ENCODE measurements around the gene BRME1.
"Not testable (repeated sequence)": the region's sequence is repeated elsewhere in the genome, so short reads cannot be mapped to it uniquely, and the experiment has no call there.

BRME1 gene

DNA sequence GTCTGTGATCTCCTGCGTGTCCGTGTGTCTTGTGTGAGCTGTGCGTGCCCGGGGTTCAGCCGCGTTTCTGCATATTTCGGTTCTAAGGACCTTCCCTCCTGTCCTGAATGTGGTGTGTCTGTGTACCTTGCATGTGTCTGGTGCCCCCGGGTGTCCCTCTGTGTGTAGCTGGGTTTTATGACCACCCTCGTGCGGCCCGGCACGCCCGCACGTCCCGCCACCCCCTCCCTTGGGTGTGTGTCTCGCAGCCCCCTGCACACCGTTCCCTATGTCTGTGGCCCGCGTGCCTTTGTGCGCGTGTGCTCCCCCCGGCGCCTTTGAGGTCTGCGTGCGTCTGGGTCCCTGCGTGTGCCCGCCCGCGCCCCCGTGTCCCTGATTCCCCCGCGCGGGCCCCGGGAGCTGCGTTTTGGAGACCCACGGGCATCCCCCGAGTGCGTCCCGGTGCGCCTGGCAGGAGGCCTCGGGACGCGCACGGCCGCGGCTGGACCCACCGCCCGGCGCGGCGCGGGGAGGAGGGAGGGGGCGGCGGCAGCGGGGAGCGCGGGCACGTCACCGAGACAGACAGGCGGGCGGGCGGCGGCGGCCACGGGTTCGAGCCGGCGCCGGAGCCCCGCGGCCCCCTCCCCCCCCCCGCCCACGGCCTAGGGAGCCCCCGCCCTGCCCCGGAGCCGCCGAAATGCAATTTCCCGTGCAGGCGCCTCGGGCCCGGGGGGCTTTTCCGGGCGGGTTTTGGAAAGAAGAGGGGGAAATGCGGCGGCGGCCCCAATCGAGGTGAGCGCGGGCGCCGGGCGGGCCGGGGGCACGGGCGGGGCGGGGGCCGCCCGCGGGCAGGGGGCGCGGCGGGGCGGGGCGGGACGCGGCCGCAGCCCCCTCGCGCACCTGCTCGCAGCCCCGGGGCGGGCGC lies 41.0 kb downstream of the BRME1 start:
- peak; percentile 29 for DNase-seq

DNA sequence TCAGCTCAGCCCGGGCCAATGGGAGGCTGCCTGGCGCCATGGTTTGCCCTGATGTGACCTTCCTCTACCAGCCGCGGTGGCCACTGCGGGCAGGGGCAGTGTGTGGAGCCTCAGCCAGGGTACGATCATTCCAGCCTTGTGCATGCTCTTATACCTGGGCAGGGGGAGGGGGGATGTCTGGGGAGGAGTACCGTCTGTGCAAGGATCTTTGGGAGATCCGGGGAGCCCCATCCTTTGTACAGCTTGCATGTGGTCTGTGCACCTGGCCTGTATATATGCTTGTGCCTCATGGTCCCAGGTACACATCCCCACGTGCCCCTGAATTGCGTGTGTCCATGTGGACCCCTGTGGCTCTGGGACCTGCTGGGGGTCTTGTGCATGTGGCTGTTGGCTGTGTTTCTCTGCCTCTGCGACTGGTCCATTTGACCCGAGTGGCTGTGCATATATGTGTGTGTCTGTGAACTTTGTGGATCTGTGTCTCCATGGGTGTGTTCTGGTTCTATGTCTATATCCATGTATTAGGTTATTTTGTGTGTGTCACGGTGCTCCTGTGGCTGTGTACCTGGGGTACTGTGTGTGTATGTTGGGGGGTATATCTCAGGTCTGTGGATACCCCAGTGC lies 41.8 kb downstream of the BRME1 start:
- DNase-seq = peak; percentile 34

DNA sequence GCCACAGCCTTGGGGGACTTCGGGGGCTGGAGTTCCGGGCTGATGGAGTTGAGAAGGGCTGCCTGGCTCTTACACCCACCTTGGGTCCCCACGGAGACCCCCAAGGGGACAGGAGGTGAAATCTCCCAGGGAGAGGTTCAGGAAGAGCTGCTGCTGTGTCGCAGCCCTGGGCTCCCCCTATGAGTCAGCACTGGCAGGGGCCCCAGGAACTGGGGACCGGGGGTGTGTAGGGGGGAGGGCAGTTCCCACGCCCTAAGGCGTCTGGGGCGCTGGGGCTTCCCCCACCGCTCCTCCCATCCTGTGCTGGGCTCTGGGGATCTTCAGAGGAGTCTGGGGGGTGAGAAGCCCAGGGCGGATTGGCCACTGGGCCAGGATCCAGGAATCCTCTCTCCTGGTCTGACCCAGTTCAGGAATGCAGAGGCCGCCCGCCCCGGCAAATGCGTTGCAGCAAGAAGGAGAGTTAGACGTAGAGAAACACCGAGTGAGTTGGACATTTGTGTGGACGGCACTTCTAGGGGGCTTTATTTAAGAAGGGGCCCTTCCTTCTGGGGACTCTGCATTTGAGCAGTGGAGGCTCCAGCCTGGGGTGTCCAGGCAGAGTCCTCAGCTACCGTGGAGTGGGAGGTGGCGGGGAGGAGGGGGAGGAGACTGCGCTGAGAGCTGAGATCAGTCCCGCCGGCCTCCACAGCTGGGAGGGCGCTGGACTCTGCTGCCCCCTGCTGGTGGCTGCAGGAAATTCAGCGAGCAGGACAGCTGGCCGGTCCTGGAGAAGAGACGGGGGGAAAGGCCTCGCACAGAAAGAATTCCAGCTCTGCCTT lies 44.0 kb downstream of the BRME1 start:
- peak; percentile 97 for DNase-seq

DNA sequence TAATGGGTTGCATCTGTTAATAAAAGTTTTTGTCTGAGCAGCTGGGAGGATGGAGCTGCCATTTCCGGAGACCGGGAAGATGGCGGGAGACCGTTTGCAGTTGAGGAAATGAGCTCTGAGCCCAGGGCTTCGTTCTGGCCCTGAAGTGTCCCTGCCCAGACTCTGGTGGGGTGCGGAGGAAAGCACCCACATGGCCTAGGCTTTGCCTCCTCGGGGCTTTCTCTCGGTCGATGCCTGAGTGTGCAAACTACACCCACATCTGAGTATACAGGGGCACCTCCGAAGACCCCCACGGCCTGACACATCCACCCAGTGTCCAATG lies 44.6 kb downstream of the BRME1 start:
- DNase-seq = peak; percentile 51

DNA sequence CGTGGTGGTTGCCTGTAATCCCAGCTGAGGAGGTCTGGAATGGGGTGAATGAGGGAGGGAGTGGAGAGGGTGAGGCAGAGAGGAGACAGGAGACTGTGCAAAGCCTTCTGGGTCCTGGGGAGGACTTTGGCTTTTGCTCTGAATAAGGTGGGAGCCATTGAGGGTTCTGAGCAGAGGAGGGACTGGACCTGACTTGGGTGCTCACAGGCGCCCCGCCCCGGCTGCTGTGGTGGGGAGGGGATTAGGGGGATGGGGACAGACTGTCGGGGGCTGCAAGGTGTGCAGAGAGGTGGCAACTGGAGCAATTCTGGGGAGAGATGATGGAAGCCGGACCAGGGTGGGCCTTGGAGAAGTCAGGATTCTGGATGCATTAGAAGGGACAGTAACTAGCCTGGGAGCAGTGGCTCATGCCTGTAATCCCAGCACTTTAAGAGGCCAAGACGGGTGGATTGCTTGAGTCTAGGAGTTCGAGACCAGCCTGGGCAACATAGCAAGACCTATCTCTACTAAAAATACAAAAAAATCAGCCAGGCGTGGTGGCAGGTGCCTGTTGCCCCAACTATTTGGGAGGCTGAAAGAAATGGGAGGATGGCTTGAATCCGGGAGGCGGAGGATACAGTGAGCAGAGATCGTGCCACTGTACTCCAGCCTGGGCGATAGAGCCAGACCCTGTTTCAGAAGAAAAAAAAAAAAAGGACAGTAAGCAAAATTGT lies 45.1 kb downstream of the BRME1 start:
- peak; percentile 24 for DNase-seq

DNA sequence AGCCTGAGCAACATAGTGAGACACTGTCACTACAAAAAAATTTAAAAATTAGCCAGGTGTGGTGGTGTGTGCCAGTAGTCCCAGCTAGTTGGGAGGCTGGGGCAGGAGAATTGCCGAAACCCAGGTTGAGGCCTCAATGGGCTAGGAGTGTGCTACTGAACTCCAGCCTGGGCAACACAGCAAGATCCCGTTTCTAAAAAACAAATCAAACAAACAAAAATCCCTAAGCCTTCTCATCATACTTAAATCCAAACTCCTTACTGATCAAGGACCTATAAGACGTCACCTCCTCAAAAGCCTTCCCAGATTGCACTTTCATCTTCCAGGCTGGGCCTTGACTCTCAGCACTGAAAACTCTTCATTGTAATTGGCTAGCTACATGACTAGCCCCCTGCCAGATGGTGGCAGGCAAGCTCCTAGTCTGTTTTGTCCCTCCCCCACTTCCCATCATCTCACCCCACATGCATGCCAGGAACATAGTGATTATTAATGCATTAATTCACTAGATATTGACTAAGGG lies 46.5 kb downstream of the BRME1 start:
- peak; percentile 21 for DNase-seq

DNA sequence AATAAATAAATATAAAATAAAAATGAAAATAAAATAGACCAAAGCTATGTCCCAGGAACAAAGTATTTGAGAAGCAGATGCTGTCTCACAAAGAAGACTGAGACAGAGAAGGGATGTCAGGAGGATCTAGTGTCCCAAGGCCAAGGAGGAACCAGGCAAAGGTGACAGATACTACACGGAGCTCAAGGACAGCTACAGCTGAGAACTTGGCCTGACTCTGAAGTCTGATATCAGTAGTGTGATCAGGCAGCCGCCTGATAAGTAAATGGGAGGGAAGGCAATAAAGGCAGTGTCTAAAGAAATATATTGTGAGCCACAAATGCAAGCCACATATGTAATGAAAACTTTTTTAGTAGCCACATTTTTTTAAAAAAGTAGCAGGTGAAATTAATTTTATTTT lies 49.4 kb downstream of the BRME1 start:
- no peak for DNase-seq

DNA sequence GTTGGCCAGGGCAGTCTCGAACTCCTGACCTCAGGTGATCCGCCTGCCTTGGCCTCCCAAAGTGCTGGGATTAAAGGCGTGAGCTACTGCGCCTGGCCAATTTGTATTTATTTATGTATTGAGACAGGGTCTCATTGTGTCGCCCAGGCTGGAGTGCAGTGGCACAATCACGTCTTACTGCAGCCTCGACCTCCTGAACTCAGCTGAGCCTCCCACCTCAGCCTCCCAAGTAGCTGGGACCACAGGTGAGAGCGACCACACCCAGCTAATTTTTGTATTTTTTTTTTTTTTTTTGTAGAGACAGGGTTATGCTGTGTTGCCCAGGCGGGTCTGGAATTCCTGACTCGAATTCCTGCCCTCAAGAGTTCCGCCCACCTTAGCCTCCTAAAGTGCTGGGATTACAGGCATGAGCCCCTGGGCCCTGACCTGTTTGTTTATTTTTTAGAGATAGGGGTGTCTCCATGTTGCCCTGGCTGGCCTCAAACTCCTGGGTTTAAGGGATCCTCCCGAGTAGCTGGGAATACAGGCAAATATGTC lies 53.7 kb downstream of the BRME1 start:
- DNase-seq = not testable (repeated sequence)

DNA sequence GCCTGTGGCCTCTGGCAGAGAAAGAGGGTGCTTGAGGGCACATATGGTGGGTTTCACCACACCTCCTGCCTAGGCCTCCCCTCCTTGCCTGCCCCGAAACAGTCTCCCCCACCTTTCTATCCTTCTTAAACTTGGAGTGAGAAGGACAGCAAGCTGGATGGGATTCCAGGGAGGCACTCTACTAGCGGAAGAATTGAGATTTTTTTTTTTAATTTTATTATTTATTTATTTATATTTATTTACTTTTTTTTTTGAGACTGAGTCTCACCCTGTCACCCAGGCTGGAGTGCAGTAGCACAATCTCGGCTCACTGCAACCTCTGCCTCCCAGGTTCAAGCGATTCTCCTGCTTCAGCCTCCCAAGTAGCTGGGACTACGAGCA lies 54.2 kb downstream of the BRME1 start:
- DNase-seq = not testable (repeated sequence)

DNA sequence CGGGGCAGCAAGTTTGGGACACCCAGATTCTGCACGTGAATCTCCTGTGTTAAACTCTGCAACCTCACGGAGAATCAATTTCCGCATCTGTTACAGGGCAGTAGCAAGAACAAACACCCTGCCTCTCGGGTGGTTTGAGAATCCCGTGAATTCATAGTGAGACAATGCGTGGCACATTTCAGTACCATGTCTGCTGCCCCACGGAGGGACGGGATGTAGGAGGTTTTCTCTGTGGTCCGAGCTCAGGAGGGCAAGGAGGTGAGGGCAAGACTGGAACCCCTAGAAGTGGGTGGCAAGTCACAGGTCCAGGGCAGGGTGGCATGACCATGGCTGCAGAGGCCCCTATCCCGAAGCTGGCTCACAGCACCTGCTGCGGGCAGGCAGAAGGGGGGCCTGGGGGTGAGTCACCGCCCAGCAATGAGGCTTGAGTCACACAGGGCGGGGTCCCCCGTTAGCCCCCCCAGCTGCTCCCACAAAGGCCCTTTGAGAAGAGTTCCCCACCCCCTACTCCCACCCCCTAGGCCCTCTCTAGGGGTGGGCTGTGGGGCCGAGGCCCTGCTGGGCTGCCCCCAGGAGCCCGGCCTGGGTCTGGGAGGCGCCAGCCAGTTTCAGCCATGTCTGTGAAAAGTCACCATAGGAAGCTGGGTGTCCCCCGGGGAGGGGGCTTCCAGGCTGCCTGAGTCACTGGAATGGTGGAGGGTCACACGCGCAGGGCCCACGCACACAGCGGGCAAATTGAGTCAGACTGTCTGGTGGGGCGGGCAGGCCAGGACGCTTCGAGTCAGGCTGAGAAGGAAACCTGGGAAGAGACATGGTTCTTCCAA lies 54.8 kb downstream of the BRME1 start:
- DNase-seq = peak; percentile 93

DNA sequence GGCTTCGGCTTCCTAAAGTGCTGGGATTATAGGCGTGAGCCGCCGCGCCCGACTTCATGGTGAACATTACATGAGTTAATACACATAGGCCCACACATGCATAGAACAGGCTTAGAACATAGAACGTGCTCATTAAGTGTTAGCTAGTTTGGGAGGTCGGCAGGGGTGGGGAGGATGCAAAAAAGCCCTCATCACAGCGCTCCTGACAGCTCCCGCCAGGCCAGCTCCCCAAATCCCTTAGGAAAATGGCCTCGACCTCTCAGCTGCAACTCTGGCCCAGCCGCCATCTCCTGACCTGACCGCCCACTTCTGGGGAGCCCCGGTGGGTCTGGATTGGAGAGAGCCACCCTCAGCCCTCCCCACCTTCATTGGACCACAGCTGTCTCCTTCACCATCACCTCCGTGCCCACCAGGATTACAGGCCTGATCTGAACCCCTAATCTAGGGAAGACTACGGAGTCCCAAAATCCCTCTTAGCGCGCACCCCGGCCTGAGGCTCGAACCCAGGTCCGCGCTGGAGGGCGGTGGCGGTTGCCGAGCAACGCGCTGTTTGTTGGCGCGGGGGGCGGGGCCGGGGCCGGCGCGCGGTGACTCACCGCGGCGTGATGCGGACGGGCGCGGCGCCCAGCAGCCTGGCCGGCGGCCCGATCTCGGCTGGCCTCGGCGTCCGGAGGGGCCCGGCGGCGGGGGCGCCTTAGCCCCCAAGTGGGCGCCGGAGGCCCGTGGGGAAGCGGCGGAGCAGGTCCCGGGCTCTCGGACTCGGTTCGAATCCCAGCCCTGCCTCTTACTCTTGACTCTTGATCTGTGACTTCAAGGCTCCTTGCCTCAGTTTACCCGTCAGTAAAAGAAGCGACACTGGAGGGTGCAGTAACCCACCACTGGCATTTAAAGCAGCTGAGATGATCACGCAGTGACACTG lies 55.7 kb downstream of the BRME1 start:
- DNase-seq = peak; percentile 91

DNA sequence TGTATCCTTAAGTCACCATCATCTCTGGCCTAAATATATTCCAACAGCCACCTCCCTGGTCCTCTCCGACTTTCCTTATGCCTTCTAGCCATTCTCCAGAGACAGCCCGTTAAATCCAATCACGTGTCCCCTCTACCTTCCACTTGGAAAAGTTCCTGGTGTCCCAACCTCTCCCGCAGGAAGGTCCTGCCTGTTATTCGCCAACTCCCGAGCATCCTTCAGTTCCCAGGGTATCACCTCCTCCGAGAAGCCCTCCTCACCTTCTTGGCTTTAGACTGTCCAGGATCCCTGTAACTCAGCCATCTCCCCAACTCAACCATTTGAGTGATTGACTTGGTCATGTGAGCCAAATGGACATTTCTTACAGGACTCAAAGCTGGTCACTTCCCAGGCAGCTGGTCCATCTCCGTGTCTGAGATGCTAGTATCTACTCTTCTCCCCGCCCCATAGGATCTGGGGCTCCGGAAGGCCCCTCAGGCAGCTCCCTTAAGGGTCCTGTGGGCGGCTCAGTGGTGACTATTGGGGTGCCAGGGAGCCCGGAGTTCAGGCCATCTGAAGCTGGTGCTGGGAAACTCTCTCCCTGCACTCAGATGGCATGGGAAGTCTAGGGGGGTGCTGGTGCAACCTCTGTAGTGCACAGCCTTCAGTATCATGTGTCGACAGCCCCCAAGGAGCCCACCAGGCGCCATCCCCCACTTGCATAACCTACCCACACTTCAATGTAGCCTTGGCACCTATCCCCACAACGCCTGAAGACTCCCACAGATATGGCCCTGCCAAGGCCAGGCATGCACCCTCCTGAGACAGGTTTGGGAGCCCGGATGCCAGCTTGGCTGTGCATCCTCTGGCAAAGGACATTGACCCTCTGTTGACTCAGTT lies 56.9 kb downstream of the BRME1 start:
- peak; percentile 41 for DNase-seq

DNA sequence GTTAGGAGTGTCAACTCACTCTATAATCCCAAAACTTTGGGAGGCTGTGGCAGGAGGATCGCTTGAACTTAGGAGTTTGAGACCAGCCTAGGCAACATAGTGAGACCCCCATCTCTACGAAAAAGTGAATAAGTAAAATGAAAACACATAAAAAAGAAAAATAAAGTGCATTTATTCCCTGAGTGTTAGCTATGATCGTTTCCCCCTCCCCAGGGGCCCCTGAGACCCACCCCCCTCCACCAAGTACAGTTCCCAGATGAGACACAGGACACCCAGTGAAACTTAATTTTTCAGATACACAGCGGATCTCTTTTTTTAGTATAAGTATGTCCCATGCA lies 57.6 kb downstream of the BRME1 start:
- no peak for DNase-seq

DNA sequence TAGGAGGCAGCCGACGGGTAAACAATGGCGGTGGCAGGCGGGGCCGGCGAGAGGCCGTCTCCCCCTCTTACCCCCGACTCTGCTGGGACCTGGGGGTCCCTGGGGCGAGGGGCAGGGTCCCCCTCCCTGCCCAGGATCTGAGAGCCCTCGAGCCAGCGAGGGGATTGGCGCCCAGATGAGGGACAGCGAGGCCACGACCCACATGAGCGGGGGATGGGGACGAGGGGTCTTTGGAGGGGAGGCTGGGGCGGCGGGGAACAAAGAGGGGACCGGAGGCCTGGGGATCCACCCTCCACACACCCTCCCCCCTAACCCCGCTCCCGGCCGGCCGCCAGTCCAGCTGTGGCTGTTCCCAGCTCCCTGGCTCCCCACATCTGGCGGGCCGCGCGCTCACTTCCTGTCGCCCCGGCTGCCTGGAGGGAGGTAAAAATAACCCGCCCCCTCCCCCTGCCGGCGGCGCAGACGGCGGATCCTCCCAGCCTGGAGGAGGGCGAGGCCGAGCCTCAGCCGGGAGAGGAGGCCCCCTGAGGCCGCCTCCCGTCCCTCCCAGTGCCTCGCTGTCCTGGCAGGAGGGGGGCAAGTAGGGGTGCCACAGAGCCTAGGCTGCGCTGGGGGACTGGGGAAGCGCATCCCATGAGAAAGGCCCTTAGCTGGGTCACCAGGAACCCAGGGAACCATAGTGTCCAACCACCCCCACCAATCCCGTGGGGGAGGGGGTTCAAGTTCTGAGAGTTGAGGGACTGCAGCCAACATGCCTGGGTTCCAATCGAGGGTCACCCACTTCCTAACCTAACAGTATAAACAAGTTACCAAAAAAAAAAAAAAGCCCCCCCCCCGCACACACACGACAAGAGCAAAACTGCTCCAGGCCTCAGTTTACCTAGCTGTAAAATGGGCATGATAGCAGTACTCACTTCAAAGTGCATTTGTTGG lies 58.2 kb downstream of the BRME1 start:
- DNase-seq = peak; percentile 98

DNA sequence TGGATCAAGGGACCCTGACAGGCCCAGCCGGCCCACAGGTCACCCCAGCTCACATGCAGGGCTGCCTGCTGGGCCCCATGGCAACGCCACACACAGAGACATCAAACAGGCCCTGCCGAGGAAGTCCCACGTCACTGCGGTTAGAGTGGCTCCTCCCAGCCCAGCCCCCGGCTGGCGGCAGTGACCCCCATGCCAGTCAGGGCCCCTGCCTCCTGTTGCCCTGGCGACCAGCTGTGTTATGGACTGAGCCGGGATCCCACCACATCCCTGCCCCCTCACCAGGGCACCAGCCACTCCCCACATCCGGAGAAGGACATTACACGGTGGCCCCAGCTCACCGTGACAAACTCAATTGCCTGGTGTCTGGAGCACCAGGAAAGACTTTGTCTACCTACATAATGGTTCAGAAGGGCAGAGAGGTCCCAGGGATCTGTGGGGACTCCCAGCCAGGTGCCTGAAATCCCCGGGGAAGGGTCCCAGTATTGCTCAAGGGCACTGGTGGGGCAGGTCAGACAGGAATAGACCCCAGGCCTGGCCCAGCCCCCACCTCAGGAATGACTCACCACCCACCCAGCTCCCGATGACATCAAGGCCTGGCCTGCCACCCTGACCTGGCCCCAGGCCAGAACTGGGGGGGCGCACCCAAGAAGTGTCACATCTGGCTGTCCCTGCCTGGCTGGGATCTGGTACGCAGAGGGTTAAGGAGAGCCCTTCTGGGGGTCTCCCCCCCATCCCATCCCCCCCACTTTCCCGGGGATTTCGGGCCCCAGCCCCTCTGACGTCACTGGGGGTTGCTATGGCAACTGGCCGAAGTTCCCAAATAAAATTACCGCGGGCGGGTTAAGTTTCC lies 59.1 kb downstream of the BRME1 start:
- DNase-seq = peak; percentile 96

DNA sequence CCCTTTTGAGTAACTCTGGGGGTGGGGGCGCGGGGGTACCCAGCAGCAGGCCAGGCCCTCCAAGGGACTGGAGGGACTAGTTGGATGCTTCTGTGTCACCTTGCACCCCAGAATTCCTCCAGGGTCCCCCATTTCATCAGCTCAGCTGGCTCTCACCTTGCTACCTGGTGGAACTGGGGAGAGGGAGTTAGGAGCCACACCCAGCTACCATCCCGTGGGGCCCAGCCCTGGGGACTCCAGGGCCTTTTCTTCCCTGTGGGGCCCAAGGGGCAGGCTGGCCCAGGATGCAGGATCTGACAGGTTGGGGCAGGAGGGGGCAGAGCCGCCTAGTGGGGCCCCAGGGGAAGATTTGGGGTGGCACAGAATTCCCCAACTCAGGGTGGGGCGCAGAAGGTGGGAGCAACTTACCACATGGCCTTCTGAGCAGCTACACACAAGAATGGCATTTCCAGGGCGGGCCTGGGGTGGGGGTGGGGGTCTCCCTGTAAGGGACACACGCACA lies 61.7 kb downstream of the BRME1 start:
- no peak for DNase-seq
